Mucosa of rectum (tissue), 2 donors: ENCODE data around the gene RBP5.
A peak's percentile ranks its signal among the peaks of the same experiment; 100 is the strongest.

Source experiments
- H3K27ac ChIP-seq, 2 donors: one replicate each; pipeline ENCODE4 v1.7.0; 2013; ENCODE audit warnings: inconsistent platforms in 2 of 2, low read depth in 2 of 2, low read length in 2 of 2
- H3K27me3 ChIP-seq, 2 donors: one replicate each; pipeline ENCODE4 v1.7.0; 2013; ENCODE audit warnings: low read length in 2 of 2; ENCODE audit not compliant: control insufficient read depth in 2 of 2, insufficient read depth in 2 of 2
- H3K36me3 ChIP-seq, 2 donors: one replicate each; pipeline ENCODE4 v1.7.0; 2013; ENCODE audit warnings: low read length in 2 of 2; ENCODE audit not compliant: control insufficient read depth in 2 of 2, insufficient read depth in 2 of 2
- H3K4me1 ChIP-seq, 2 donors: one replicate each; pipeline ENCODE4 v1.7.0; 2013; ENCODE audit warnings: low read length in 2 of 2, mild to moderate bottlenecking in 1 of 2; ENCODE audit not compliant: control insufficient read depth in 2 of 2, insufficient read depth in 2 of 2
- H3K4me3 ChIP-seq, 2 donors: one replicate each; pipeline ENCODE4 v1.7.0; 2013; ENCODE audit warnings: low read length in 2 of 2
- H3K9ac ChIP-seq, 2 donors: one replicate each; pipeline ENCODE4 v1.7.0; 2013; ENCODE audit warnings: low read length in 2 of 2, low read depth in 1 of 2, mild to moderate bottlenecking in 1 of 2
- H3K9me3 ChIP-seq, 2 donors: one replicate each; pipeline ENCODE4 v1.7.0; 2013; ENCODE audit warnings: low read length in 2 of 2; ENCODE audit not compliant: control insufficient read depth in 2 of 2
- donor health status: healthy.
- donor health status: Normal muscosa, but diverticular disease.

Gene RBP5, protein sequence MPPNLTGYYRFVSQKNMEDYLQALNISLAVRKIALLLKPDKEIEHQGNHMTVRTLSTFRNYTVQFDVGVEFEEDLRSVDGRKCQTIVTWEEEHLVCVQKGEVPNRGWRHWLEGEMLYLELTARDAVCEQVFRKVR

GRCh38 chr12:7128681-7129286, at the start of gene RBP5:
TSS of gene RBP5 (minus strand) at chr12:7128889. CDS start at chr12:7128775, 114 bp downstream.
- H3K36me3 ChIP-seq, result no peaks in the 10 kb centered on the region
- peaks cover 0 to 8% of the 10 kb centered on the region in 2 donors for H3K27me3 ChIP-seq
- peak within 1 kb of the TSS; percentile 6 to 61 for H3K27ac ChIP-seq
- H3K9ac ChIP-seq, result peak within 1 kb of the TSS; percentile 48 to 62
- peaks cover 10 to 15% of the 10 kb centered on the region in 2 donors for H3K4me1 ChIP-seq
- no peaks in the 10 kb centered on the region for H3K9me3 ChIP-seq
- H3K4me3 ChIP-seq, result peak within 1 kb of the TSS; percentile 69 to 78

- peaks cover 0 to 5% of the 10 kb centered on the region in 2 donors for H3K9me3 ChIP-seq
- peaks cover 0 to 6% of the 10 kb centered on the region in 2 donors for H3K27me3 ChIP-seq
- H3K36me3 ChIP-seq, result no peaks in the 10 kb centered on the region
- H3K4me1 ChIP-seq, result no peaks in the 10 kb centered on the region
- no peak overlapping the region for H3K9ac ChIP-seq
- no peak overlapping the region for H3K4me3 ChIP-seq
- H3K27ac ChIP-seq, result no peak overlapping the region
Observed at GRCh38 chr12:7178481-7178880, 49.8 kb upstream of the RBP5 start.

GRCh38 chr12:7176595-7176994, 47.9 kb upstream of the RBP5 start:
- Histone ChIP-seq H3K27ac (no peak overlapping the region), H3K9ac (no peak overlapping the region), H3K36me3 (no peaks in the 10 kb centered on the region), H3K27me3 (peaks cover 0 to 6% of the 10 kb centered on the region in 2 donors), H3K4me3 (no peak overlapping the region), H3K4me1 (no peaks in the 10 kb centered on the region), H3K9me3 (peaks cover 0 to 8% of the 10 kb centered on the region in 2 donors)

DNA sequence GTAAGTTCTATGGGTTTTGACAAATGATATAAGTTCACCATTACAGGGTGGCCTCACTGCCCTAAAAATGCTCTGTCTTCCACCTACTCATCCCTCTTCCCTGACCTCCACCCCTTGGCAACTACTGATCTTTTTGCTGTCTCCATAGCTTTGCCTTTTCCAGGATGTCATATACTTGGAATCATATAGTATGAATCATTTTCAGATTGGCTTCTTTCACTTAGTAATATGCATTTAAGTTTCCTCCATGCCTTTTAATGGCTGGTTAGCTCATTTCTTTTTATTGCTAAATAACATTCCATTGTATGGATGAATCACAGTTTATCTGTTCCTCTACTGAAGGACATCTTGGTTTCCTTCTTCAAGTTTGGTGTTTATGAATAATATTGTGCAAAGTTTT, 46.8 kb upstream of the RBP5 start:
- H3K4me3 ChIP-seq, result no peak overlapping the region
- H3K9me3 ChIP-seq, result peaks cover 0 to 8% of the 10 kb centered on the region in 2 donors
- H3K27ac ChIP-seq, result no peak overlapping the region
- peaks cover 0 to 6% of the 10 kb centered on the region in 2 donors for H3K27me3 ChIP-seq
- H3K9ac ChIP-seq, result no peak overlapping the region
- no peaks in the 10 kb centered on the region for H3K36me3 ChIP-seq
- no peaks in the 10 kb centered on the region for H3K4me1 ChIP-seq

- Histone ChIP-seq H3K36me3 (no peaks in the 10 kb centered on the region), H3K27me3 (peaks cover 0 to 4% of the 10 kb centered on the region in 2 donors), H3K4me1 (no peaks in the 10 kb centered on the region), H3K4me3 (no peak overlapping the region), H3K9ac (no peak overlapping the region), H3K27ac (no peak overlapping the region), H3K9me3 (peaks cover 0 to 11% of the 10 kb centered on the region in 2 donors)
Observed at GRCh38 chr12:7171854-7172253, 43.2 kb upstream of the RBP5 start.

DNA sequence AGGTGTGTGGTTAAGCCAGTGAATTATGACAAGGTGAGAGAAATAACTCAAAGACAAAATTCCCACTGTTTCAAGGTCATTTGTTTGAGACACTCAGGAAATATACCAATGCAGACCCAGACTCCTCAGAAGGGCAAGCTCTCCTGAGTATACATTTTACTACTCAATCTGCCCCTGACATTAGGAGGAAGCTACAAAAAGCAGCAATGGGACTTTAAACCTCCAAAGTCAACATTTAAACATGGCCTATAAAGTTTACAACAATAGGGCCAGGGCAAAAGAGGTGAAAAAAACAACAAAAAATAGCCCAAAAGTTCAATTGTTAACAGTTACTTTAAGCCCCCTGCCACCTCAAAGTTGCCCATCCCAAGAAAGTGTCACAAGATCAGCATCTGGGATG, 41.3 kb upstream of the RBP5 start:
- H3K36me3 ChIP-seq, result no peaks in the 10 kb centered on the region
- H3K4me1 ChIP-seq, result no peaks in the 10 kb centered on the region
- no peak overlapping the region for H3K27ac ChIP-seq
- no peak overlapping the region for H3K4me3 ChIP-seq
- peaks cover 0 to 7% of the 10 kb centered on the region in 2 donors for H3K9me3 ChIP-seq
- H3K9ac ChIP-seq, result no peak overlapping the region
- peaks cover 0 to 4% of the 10 kb centered on the region in 2 donors for H3K27me3 ChIP-seq

DNA sequence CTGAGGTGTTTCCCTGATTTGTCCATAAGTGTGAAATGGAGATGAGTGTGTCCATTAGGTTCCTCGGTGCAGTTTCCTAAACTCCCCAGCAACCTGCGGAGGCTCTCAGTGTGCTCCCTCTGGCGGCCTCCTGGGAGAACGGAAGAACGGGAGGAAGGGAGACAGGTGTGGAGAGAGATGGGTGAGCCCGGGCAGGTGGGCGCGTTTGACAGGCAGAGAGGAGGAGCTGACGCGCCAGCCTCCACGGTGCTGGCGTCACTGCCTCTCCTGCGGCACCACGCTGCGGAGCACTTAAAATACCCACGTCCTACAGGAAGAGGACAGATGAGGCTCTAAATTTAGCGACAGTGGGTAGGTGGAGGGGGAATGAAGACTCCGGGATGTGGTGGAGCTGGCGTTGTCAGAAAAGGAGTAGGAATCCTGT, 34.0 kb upstream of the RBP5 start:
- no peaks in the 10 kb centered on the region for H3K9me3 ChIP-seq
- H3K27ac ChIP-seq, result no peak overlapping the region
- no peak overlapping the region for H3K9ac ChIP-seq
- H3K4me3 ChIP-seq, result no peak overlapping the region
- peaks cover 5 to 11% of the 10 kb centered on the region in 2 donors for H3K27me3 ChIP-seq
- H3K36me3 ChIP-seq, result no peaks in the 10 kb centered on the region
- H3K4me1 ChIP-seq, result no peaks in the 10 kb centered on the region

GRCh38 chr12:7161811-7162210, 33.1 kb upstream of the RBP5 start:
- Histone ChIP-seq H3K27ac (no peak overlapping the region), H3K36me3 (peaks cover 0 to 2% of the 10 kb centered on the region in 2 donors), H3K4me3 (no peak overlapping the region), H3K27me3 (peaks cover 5 to 11% of the 10 kb centered on the region in 2 donors), H3K9ac (no peak overlapping the region), H3K9me3 (no peaks in the 10 kb centered on the region), H3K4me1 (no peaks in the 10 kb centered on the region)

- Histone ChIP-seq H3K9ac (no peak overlapping the region), H3K9me3 (no peaks in the 10 kb centered on the region), H3K27me3 (peaks cover 5 to 11% of the 10 kb centered on the region in 2 donors), H3K27ac (no peak overlapping the region), H3K36me3 (peaks cover 0 to 4% of the 10 kb centered on the region in 2 donors), H3K4me3 (no peak overlapping the region), H3K4me1 (no peaks in the 10 kb centered on the region)
Observed at GRCh38 chr12:7161327-7161726, 32.6 kb upstream of the RBP5 start.

GRCh38 chr12:7160183-7160582, 31.5 kb upstream of the RBP5 start:
- Histone ChIP-seq H3K36me3 (peaks cover 0 to 4% of the 10 kb centered on the region in 2 donors), H3K9me3 (no peaks in the 10 kb centered on the region), H3K9ac (no peak overlapping the region), H3K4me3 (no peak overlapping the region), H3K27me3 (peaks cover 5 to 11% of the 10 kb centered on the region in 2 donors), H3K27ac (no peak overlapping the region), H3K4me1 (no peaks in the 10 kb centered on the region)
